Brain microvascular endothelial cell (primary cell): ENCODE data around the gene CCDC28A.

Source experiments
- DNase-seq: peaks from one replicate; pipeline ENCODE4 v3.0.0-alpha.2; 2020
- H3K27ac ChIP-seq: fragments of 250-450 bp; sonication (Bioruptor Pico); 2 replicates; pipeline ENCODE4 v1.5.1; 2020; ENCODE audit warnings: mild to moderate bottlenecking, moderate library complexity
- H3K27me3 ChIP-seq: fragments of 250-450 bp; sonication (Bioruptor Pico); replicated peaks from 2 replicates; pipeline ENCODE4 v1.5.1; 2020; ENCODE audit warnings: mild to moderate bottlenecking
- H3K36me3 ChIP-seq: fragments of 250-450 bp; sonication (Bioruptor Pico); replicated peaks from 2 replicates; pipeline ENCODE4 v1.5.1; 2020; ENCODE audit warnings: mild to moderate bottlenecking
- H3K4me3 ChIP-seq: 2 replicates; pipeline ENCODE4 v1.5.1; 2011; ENCODE audit warnings: low read depth, mild to moderate bottlenecking, control low read depth, low read length, moderate library complexity
- CTCF ChIP-seq: IDR thresholded peaks from 2 replicates; pipeline ENCODE4 v1.5.1; 2011; ENCODE audit warnings: low read depth, mild to moderate bottlenecking, moderate library complexity, low read length, control low read depth, inconsistent platforms; ENCODE audit errors: missing control alignments
- in situ Hi-C: cut with HindIII; loops from 2 replicates; pipeline ENCODE4 v1.10.0; 2017; ENCODE audit warnings: low sequenced_read_pairs, low pct_ligation_motif_present

The CCDC28A gene

GRCh38 chr6:138773177-138774091 lies at the start of gene CCDC28A:
Gene CCDC28A, plus strand, starts transcription at chr6:138773769. Its CDS starts 2,352 bp downstream, at chr6:138776121.
- peak within 1 kb of the TSS; percentile 88 for H3K27ac ChIP-seq
- H3K4me3 ChIP-seq, result peak within 1 kb of the TSS; percentile 92
- H3K27me3 ChIP-seq, result no peaks in the 10 kb centered on the region
- no peaks in the 10 kb centered on the region for H3K36me3 ChIP-seq
- in situ Hi-C loops, result no loop called here
- DNase-seq, result peak; percentile 94
- no peak for TF ChIP-seq CTCF

- in situ Hi-C loops, result no loop called here
- H3K27ac ChIP-seq, result peak overlapping the region; percentile 73
- H3K36me3 ChIP-seq, result no peaks in the 10 kb centered on the region
- no peak overlapping the region for H3K4me3 ChIP-seq
- H3K27me3 ChIP-seq, result no peaks in the 10 kb centered on the region
- DNase-seq, result peak; percentile 82
- peak; percentile 58 for TF ChIP-seq CTCF
Observed at GRCh38 chr6:138724015-138724414, 49.6 kb upstream of the CCDC28A start.

- H3K4me3 ChIP-seq, result no peak overlapping the region
- no peak for DNase-seq
- no peak overlapping the region for H3K27ac ChIP-seq
- in situ Hi-C loops, result no loop called here
- no peaks in the 10 kb centered on the region for H3K27me3 ChIP-seq
- TF ChIP-seq CTCF, result no peak
- H3K36me3 ChIP-seq, result no peaks in the 10 kb centered on the region
Observed at GRCh38 chr6:138726066-138726756, 47.4 kb upstream of the CCDC28A start.

GRCh38 chr6:138726757-138727097 lies 46.8 kb upstream of the CCDC28A start:
- no peak for DNase-seq
- in situ Hi-C loops, result no loop called here
- TF ChIP-seq CTCF, result no peak

GRCh38 chr6:138727182-138727581 lies 46.4 kb upstream of the CCDC28A start:
- TF ChIP-seq CTCF, result no peak
- in situ Hi-C loops, result no loop called here
- peak; percentile 24 for DNase-seq

More at GRCh38 chr6:138726757-138727097, 46.8 kb upstream of the CCDC28A start:
- no peaks in the 10 kb centered on the region for H3K27me3 ChIP-seq
- H3K27ac ChIP-seq, result no peak overlapping the region
- H3K4me3 ChIP-seq, result no peak overlapping the region
- H3K36me3 ChIP-seq, result no peaks in the 10 kb centered on the region

More at GRCh38 chr6:138727182-138727581, 46.4 kb upstream of the CCDC28A start:
- Histone ChIP-seq H3K27me3 (no peaks in the 10 kb centered on the region), H3K36me3 (no peaks in the 10 kb centered on the region), H3K27ac (no peak overlapping the region), H3K4me3 (no peak overlapping the region)
